Subcutaneous adipose tissue (tissue), 4 donors: ENCODE results near the gene KRT222. TPM values are rescaled to one million over a fixed set of nuclear protein-coding genes. Genes with fewer than 3 reads are reported as not detected.

Experiments
- CTCF ChIP-seq: fragments of 450-650 bp; IDR thresholded peaks from one replicate; pipeline ENCODE4 v1.5.1; 2016; ENCODE audit warnings: low read depth, mild to moderate bottlenecking, control low read depth, antibody characterized with exemption, moderate library complexity
- total RNA-seq, 4 donors: library from RNA; depleted of rRNA; stranded (reverse); fragments of >200 nt; gene quantifications; one replicate each; pipeline ENCODE4 v1.1.0, GENCODE V29; 2016

KRT222 gene
- total RNA-seq: 1 to 10 TPM in 1 of 4 donors, under 1 TPM in 3; 0.22 to 2.0 (median 0.69) TPM

- TF ChIP-seq CTCF: no peak
Observed at GRCh38 chr17:40664582-40665333, at the start of gene KRT222. Gene KRT222, minus strand, starts transcription at chr17:40665177. Its CDS starts 78 bp downstream, at chr17:40665099.

- TF ChIP-seq CTCF: no peak
Observed at GRCh38 chr17:40714473-40714872, 49.5 kb upstream of the KRT222 start.

- no peak for TF ChIP-seq CTCF
Observed at GRCh38 chr17:40707745-40708144, 42.8 kb upstream of the KRT222 start.

GRCh38 chr17:40705584-40705983, 40.6 kb upstream of the KRT222 start:
- TF ChIP-seq CTCF: no peak

GRCh38 chr17:40703652-40704051, 38.7 kb upstream of the KRT222 start, which contains the start of gene KRT24:
Gene KRT24, minus strand, starts transcription at chr17:40703752. Its CDS starts 59 bp downstream, at chr17:40703693.
- TF ChIP-seq CTCF: no peak

GRCh38 chr17:40702271-40702670, 37.3 kb upstream of the KRT222 start:
- no peak for TF ChIP-seq CTCF

GRCh38 chr17:40699853-40700252, 34.9 kb upstream of the KRT222 start:
- no peak for TF ChIP-seq CTCF
